NCI-H446 (cell line): ENCODE data around the gene POTEF.
A peak's percentile ranks its signal among the peaks of the same experiment; 100 is the strongest.
"Not testable (repeated sequence)": the region's sequence is repeated elsewhere in the genome, so short reads cannot be mapped to it uniquely, and the experiment has no call there.

ENCODE experiments used
- DNase-seq, 2 experiments: peaks; one replicate each; lab custom pipeline; 2025; lab: John Stamatoyannopoulos, UW

POTEF gene

GRCh38 chr2:130152816-130153595, 24.0 kb upstream of the POTEF start:
- no peak for DNase-seq

- not testable (repeated sequence) for DNase-seq
These were observed 23.3 kb upstream of the POTEF start for GRCh38 chr2:130152136-130152815.

- DNase-seq = not testable (repeated sequence)
These were observed 22.1 kb upstream of the POTEF start for GRCh38 chr2:130151145-130151512.

- DNase-seq = no peak
These were observed 21.4 kb upstream of the POTEF start for GRCh38 chr2:130150181-130151144.

- DNase-seq = not testable (repeated sequence)
These were observed 19.5 kb upstream of the POTEF start for GRCh38 chr2:130148515-130148914.

GRCh38 chr2:130145006-130145414, 16.0 kb upstream of the POTEF start, which contains the start of gene CCDC74B:
CCDC74B (minus strand) TSS chr2:130145112; CDS start chr2:130144996, 116 bp downstream.
- DNase-seq = peak; percentile 20 to 58

GRCh38 chr2:130143266-130144039, 14.4 kb upstream of the POTEF start:
- DNase-seq = not testable (repeated sequence)

GRCh38 chr2:130142396-130143265, 13.6 kb upstream of the POTEF start:
- not testable (repeated sequence) for DNase-seq

- DNase-seq = not testable (repeated sequence)
These were observed 12.8 kb upstream of the POTEF start for GRCh38 chr2:130141645-130142370.

- DNase-seq = not testable (repeated sequence)
These were observed 12.0 kb upstream of the POTEF start for GRCh38 chr2:130141002-130141401.

GRCh38 chr2:130140516-130140915, 11.5 kb upstream of the POTEF start:
- not testable (repeated sequence) for DNase-seq

GRCh38 chr2:130139331-130140280, 10.6 kb upstream of the POTEF start:
- not testable (repeated sequence) for DNase-seq

- not testable (repeated sequence) for DNase-seq
These were observed 9.8 kb upstream of the POTEF start for GRCh38 chr2:130138841-130139251.

GRCh38 chr2:130138326-130138725, 9.3 kb upstream of the POTEF start:
- DNase-seq = not testable (repeated sequence)

- DNase-seq = not testable (repeated sequence)
These were observed 8.1 kb upstream of the POTEF start for GRCh38 chr2:130137118-130137517.

GRCh38 chr2:130136546-130136945, 7.5 kb upstream of the POTEF start:
- not testable (repeated sequence) for DNase-seq

GRCh38 chr2:130135692-130136541, 6.9 kb upstream of the POTEF start:
- no peak for DNase-seq
